Activated CD4-positive, alpha-beta T cell treated with anti-CD3 and anti-CD28 coated beads, Interleukin-2, Interleukin-6, amounts not matched to agents 100 ng/mL and 50 ng/mL, durations not matched to agents 16 hours and 8 hours (primary cell): Measurements from ENCODE around the gene SRRD.
"Not testable (repeated sequence)": the region's sequence is repeated elsewhere in the genome, so short reads cannot be mapped to it uniquely, and the experiment has no call there.

Source experiments
- DNase-seq: peaks from one replicate; pipeline ENCODE4 v3.0.0-alpha.2; 2020

SRRD gene

GRCh38 chr22:26525946-26526564, 42.4 kb downstream of the SRRD start:
- DNase-seq: no peak

GRCh38 chr22:26527167-26527566, 43.5 kb downstream of the SRRD start:
- no peak for DNase-seq

- DNase-seq: no peak
Observed at GRCh38 chr22:26527574-26528465, 44.1 kb downstream of the SRRD start.

DNA sequence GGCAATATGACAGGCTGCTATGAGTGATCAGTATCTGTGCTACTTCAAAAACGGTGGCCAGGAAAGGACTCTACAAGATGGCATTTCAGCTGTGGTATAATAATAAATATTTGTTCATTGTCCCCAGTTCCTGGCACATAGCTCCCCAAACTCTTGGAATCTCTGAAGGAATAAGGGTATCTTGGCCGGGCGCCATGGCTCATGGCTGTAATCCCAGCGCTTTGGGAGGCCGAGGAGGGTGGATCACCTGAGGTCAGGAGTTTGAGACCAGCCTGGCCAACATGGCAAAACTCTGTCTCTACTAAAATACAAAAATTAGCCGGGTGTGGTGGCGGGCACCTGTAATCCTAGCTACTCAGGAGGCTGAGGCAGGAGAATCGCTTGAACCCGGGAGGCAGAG, 44.8 kb downstream of the SRRD start:
- not testable (repeated sequence) for DNase-seq

- no peak for DNase-seq
Observed at GRCh38 chr22:26529345-26529744, 45.7 kb downstream of the SRRD start.

- DNase-seq: no peak
Observed at GRCh38 chr22:26534171-26534855, 50.6 kb downstream of the SRRD start.

- DNase-seq: no peak
Observed at GRCh38 chr22:26534874-26535602, 51.4 kb downstream of the SRRD start.

GRCh38 chr22:26535603-26535908, 51.9 kb downstream of the SRRD start:
- no peak for DNase-seq

- no peak for DNase-seq
Observed at GRCh38 chr22:26536056-26536761, 52.5 kb downstream of the SRRD start.

DNA sequence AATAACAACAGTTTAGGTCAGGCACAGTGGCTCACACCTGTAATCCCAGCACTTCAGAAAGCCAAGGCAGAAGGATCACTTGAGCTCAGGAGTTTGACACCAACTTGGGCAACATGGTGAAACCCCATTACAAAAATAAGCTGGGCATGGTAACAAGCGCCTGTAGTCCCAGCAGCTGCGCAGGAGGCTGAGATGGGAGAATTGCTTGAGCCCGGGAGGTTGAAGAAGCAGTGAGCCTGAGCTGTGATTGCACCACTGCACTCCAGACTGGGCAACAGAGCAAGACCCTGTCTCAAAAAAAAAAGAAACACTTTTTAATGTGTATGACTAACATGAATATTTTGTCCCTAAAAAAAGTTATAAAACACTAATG, 53.1 kb downstream of the SRRD start:
- no peak for DNase-seq

- DNase-seq: no peak
Observed at GRCh38 chr22:26540119-26540518, 56.4 kb downstream of the SRRD start.

- no peak for DNase-seq
Observed at GRCh38 chr22:26541167-26541819, 57.6 kb downstream of the SRRD start.

DNA sequence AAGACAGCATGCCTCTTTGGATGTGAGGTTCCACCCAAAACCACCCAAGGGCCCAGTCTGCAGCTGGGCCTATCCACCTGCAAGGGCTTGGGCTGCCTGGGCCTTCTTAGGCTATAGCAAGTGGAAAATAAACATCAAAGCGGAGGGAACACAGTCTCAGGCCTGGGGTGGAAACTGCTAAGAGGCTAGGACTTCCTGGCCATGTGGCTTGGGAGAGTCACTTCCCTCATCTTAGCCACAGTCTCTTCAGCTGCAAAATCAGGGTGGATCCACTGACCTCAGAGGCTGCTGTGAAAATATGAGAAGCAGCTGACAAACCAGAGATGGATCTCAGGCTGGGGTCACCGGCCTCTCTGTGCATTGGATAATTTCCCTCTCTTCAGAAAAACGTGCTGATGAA, 59.2 kb downstream of the SRRD start:
- DNase-seq: peak; percentile 17
